GM18517 (cell line): ENCODE measurements around the gene EMP2.

Experiments
- ATAC-seq: cut with Tn5 transposase; IDR thresholded peaks from one replicate; pipeline ENCODE4 v1.9.1; 2021; ENCODE audit warnings: mild to moderate bottlenecking, moderate library complexity; ENCODE audit not compliant: unreplicated experiment

Gene EMP2

GRCh38 chr16:10610499-10611184, 30.2 kb upstream of the EMP2 start:
- ATAC-seq: no peak

- ATAC-seq: no peak
Measured at GRCh38 chr16:10609402-10609774, 29.0 kb upstream of the EMP2 start.

- no peak for ATAC-seq
Measured at GRCh38 chr16:10608687-10609401, 28.4 kb upstream of the EMP2 start.

GRCh38 chr16:10607157-10607556, 26.8 kb upstream of the EMP2 start:
- ATAC-seq: no peak

- ATAC-seq: no peak
Measured at GRCh38 chr16:10606607-10607006, 26.2 kb upstream of the EMP2 start.

GRCh38 chr16:10605636-10606035, 25.2 kb upstream of the EMP2 start:
- no peak for ATAC-seq

- no peak for ATAC-seq
Measured at GRCh38 chr16:10601444-10602408, 21.3 kb upstream of the EMP2 start.

GRCh38 chr16:10600782-10601443, 20.5 kb upstream of the EMP2 start:
- no peak for ATAC-seq

GRCh38 chr16:10599626-10600025, 19.2 kb upstream of the EMP2 start:
- ATAC-seq: no peak

- no peak for ATAC-seq
Measured at GRCh38 chr16:10598157-10598556, 17.8 kb upstream of the EMP2 start.

GRCh38 chr16:10597187-10597601, 16.8 kb upstream of the EMP2 start:
- ATAC-seq: no peak

GRCh38 chr16:10594312-10594950, 14.0 kb upstream of the EMP2 start:
- ATAC-seq: no peak

- no peak for ATAC-seq
Measured at GRCh38 chr16:10592611-10593010, 12.2 kb upstream of the EMP2 start.

GRCh38 chr16:10590342-10590741, 9.9 kb upstream of the EMP2 start:
- ATAC-seq: no peak

GRCh38 chr16:10589109-10589508, 8.7 kb upstream of the EMP2 start:
- no peak for ATAC-seq

- ATAC-seq: no peak
Measured at GRCh38 chr16:10587622-10588021, 7.2 kb upstream of the EMP2 start.

- no peak for ATAC-seq
Measured at GRCh38 chr16:10584981-10585438, 4.6 kb upstream of the EMP2 start.

GRCh38 chr16:10583269-10583668, 2.9 kb upstream of the EMP2 start:
- no peak for ATAC-seq

GRCh38 chr16:10581507-10581906, 1.1 kb upstream of the EMP2 start:
- ATAC-seq: no peak

- ATAC-seq: no peak
Measured at GRCh38 chr16:10580883-10581247, 467 bp upstream of the EMP2 start.
